H1 (cell line): ENCODE results near the gene MTO1. TPM values are rescaled to one million over a fixed set of nuclear protein-coding genes. Genes with fewer than 3 reads are reported as not detected.

Experiments used
- CTCF ChIA-PET: fragments of 300-600 bp; sonication (Branson Sonifier 250); formaldehyde crosslinking; loops from one replicate; lab custom pipeline; 2021; ENCODE audit not compliant: partially characterized antibody; lab: Charles Lee
- POLR2A ChIA-PET: fragments of 300-600 bp; sonication (Branson Sonifier 250); formaldehyde crosslinking; loops from one replicate; lab custom pipeline; 2021; ENCODE audit warnings: inconsistent platforms; ENCODE audit not compliant: partially characterized antibody; lab: Charles Lee
- DNase-seq, 2 experiments: peaks; one replicate each; pipeline versions ENCODE4 v3.0.0 to v3.0.0-alpha.2; 2010 to 2022; ENCODE audit warnings: low spot score in 2 of 2, low read depth in 1 of 2, mixed read lengths in 1 of 2
- FAIRE-seq: peaks from 2 replicates; lab custom pipeline; 2011; peaks lifted over from hg19 to GRCh38; lab: Jason Lieb, UNC
- H2AFZ ChIP-seq: 2 replicates; pipeline ENCODE4 v1.8.1; 2012; ENCODE audit warnings: low read length, inconsistent platforms
- H2AK5ac ChIP-seq: 2 replicates; pipeline ENCODE4 v1.6.1; 2013; ENCODE audit warnings: low read depth, low read length
- H2BK120ac ChIP-seq: replicated peaks from 2 replicates; pipeline ENCODE3; 2013; ENCODE audit warnings: low read depth, low read length, inconsistent platforms
- H2BK12ac ChIP-seq: 2 replicates; pipeline ENCODE4 v1.6.1; 2013; ENCODE audit warnings: low read depth, low read length
- H2BK15ac ChIP-seq: 2 replicates; pipeline ENCODE4 v1.6.1; 2013; ENCODE audit warnings: low read length
- H2BK20ac ChIP-seq: 2 replicates; pipeline ENCODE4 v1.6.1; 2013; ENCODE audit warnings: low read length
- H2BK5ac ChIP-seq: 2 replicates; pipeline ENCODE4 v1.6.1; 2013; ENCODE audit warnings: low read depth, low read length
- H3K14ac ChIP-seq: 2 replicates; pipeline ENCODE4 v1.6.1; 2013; ENCODE audit warnings: inconsistent platforms; ENCODE audit not compliant: insufficient read length
- H3K18ac ChIP-seq: 2 replicates; pipeline ENCODE4 v1.6.1; 2013; ENCODE audit warnings: low read length; ENCODE audit errors: extremely low read depth
- H3K23ac ChIP-seq: 2 replicates; pipeline ENCODE4 v1.6.1; 2013; ENCODE audit warnings: inconsistent platforms; ENCODE audit not compliant: insufficient read length
- H3K23me2 ChIP-seq: 2 replicates; pipeline ENCODE4 v1.6.1; 2013; ENCODE audit warnings: low read depth, low read length
- H3K27ac ChIP-seq: 2 replicates; pipeline ENCODE4 v1.6.1; 2011; ENCODE audit warnings: low read depth, low read length, inconsistent platforms
- H3K27me3 ChIP-seq, 4 experiments: replicated peaks in 1 of 4; 1 replicate in 1 of 4; 2 replicates in 3 of 4; pipeline versions ENCODE4 v1.6.1 to v1.8.1; 2011 to 2013; ENCODE audit warnings: low read length in 3 of 4, mild to moderate bottlenecking in 3 of 4, inconsistent platforms in 2 of 4, mixed read lengths in 2 of 4, moderate library complexity in 1 of 4; ENCODE audit not compliant: control insufficient read depth in 3 of 4, insufficient read depth in 3 of 4; ENCODE audit errors: extremely low read depth in 1 of 4
- H3K36me3 ChIP-seq, 4 experiments: 2 replicates each; pipeline versions ENCODE4 v1.6.1 to v1.8.1; 2011 to 2013; ENCODE audit warnings: mild to moderate bottlenecking in 4 of 4, low read length in 3 of 4, moderate library complexity in 2 of 4, control low read depth in 1 of 4, inconsistent platforms in 1 of 4; ENCODE audit not compliant: insufficient read depth in 4 of 4, control insufficient read depth in 2 of 4
- H3K4ac ChIP-seq: replicated peaks from 2 replicates; pipeline ENCODE3; 2013; ENCODE audit warnings: low read length, low read depth, mixed read lengths, inconsistent platforms; ENCODE audit not compliant: insufficient read length
- H3K4me1 ChIP-seq, 4 experiments: replicated peaks in 1 of 4; 1 replicate in 1 of 4; 2 replicates in 3 of 4; pipeline versions ENCODE4 v1.6.1 to v1.8.1; 2011 to 2013; ENCODE audit warnings: low read length in 3 of 4, inconsistent platforms in 2 of 4, mixed read lengths in 1 of 4; ENCODE audit not compliant: insufficient read depth in 4 of 4, control insufficient read depth in 3 of 4
- H3K4me2 ChIP-seq, 2 experiments: 2 replicates each; pipeline versions ENCODE4 v1.6.1 to v1.8.1; 2011 to 2013; ENCODE audit warnings: low read depth in 2 of 2, low read length in 2 of 2, control low read depth in 1 of 2, inconsistent platforms in 1 of 2, mild to moderate bottlenecking in 1 of 2; ENCODE audit not compliant: insufficient read depth in 1 of 2
- H3K4me3 ChIP-seq, 4 experiments: fragments of 200-600, 300-600 bp in 1 of 4; sonication (generic), shearing (Covaris generic), sonication (Bioruptor Twin) in 1 of 4; 2 replicates each; pipeline versions ENCODE4 v1.5.1 to v1.8.1; 2011 to 2016; ENCODE audit warnings: low read length in 4 of 4, low read depth in 3 of 4, control low read depth in 2 of 4, inconsistent platforms in 2 of 4, mild to moderate bottlenecking in 2 of 4, mixed read lengths in 1 of 4, moderate library complexity in 1 of 4; ENCODE audit not compliant: insufficient read depth in 2 of 4; ENCODE audit errors: extremely low read depth in 1 of 4
- H3K56ac ChIP-seq: replicated peaks from 2 replicates; pipeline ENCODE3; 2013; ENCODE audit warnings: low read depth, mild to moderate bottlenecking, mixed read lengths, low read length, inconsistent platforms; ENCODE audit not compliant: insufficient read length
- H3K79me1 ChIP-seq: 2 replicates; pipeline ENCODE4 v1.6.1; 2013; ENCODE audit warnings: low read depth, low read length, control low read depth
- H3K79me2 ChIP-seq, 2 experiments: 2 replicates each; pipeline versions ENCODE4 v1.6.1 to v1.8.1; 2012 to 2013; ENCODE audit warnings: low read length in 2 of 2, mild to moderate bottlenecking in 2 of 2, inconsistent platforms in 1 of 2; ENCODE audit not compliant: insufficient read depth in 2 of 2, control insufficient read depth in 1 of 2
- H3K9ac ChIP-seq, 4 experiments: replicated peaks in 1 of 4; 1 replicate in 1 of 4; 2 replicates in 3 of 4; pipeline versions ENCODE4 v1.6.1 to v1.8.1; 2011 to 2013; ENCODE audit warnings: low read depth in 3 of 4, low read length in 3 of 4, control low read depth in 2 of 4, mild to moderate bottlenecking in 2 of 4, moderate library complexity in 2 of 4, inconsistent platforms in 1 of 4; ENCODE audit errors: extremely low read depth in 1 of 4
- H3K9me3 ChIP-seq, 2 experiments: 2 replicates each; pipeline versions ENCODE4 v1.6.1 to v1.8.1; 2012 to 2013; ENCODE audit warnings: mild to moderate bottlenecking in 2 of 2, moderate library complexity in 2 of 2, control low read depth in 1 of 2, inconsistent platforms in 1 of 2, low read depth in 1 of 2, low read length in 1 of 2, mixed read lengths in 1 of 2; ENCODE audit not compliant: insufficient read depth in 2 of 2
- H4K20me1 ChIP-seq, 2 experiments: replicated peaks in 1 of 2; 2 replicates each; pipeline versions ENCODE3 to v1.8.1; 2011 to 2013; ENCODE audit warnings: inconsistent platforms in 2 of 2, low read length in 2 of 2, mild to moderate bottlenecking in 1 of 2; ENCODE audit not compliant: insufficient read depth in 2 of 2, control insufficient read depth in 1 of 2
- H4K5ac ChIP-seq: 2 replicates; pipeline ENCODE4 v1.6.1; 2013; ENCODE audit warnings: low read length, low read depth, mixed read lengths, inconsistent platforms; ENCODE audit not compliant: insufficient read length
- H4K8ac ChIP-seq: 2 replicates; pipeline ENCODE4 v1.8.0; 2013; ENCODE audit warnings: mild to moderate bottlenecking, moderate library complexity, low read length, inconsistent platforms; ENCODE audit not compliant: insufficient read depth; ENCODE audit errors: extremely low read depth
- H4K91ac ChIP-seq: replicated peaks from 2 replicates; pipeline ENCODE3; 2013; ENCODE audit warnings: low read length, mixed read lengths, inconsistent platforms; ENCODE audit not compliant: insufficient read length
- BACH1 ChIP-seq: IDR thresholded peaks from 2 replicates; pipeline ENCODE4 v1.6.1; 2012; ENCODE audit warnings: low read length, improper control_type of control experiment
- CHD2 ChIP-seq: IDR thresholded peaks from 2 replicates; pipeline ENCODE4 v1.6.1; 2012; ENCODE audit warnings: low read length, improper control_type of control experiment
- EGR1 ChIP-seq: IDR thresholded peaks from 2 replicates; pipeline ENCODE4 v1.6.1; 2011; ENCODE audit warnings: low read depth, low read length, borderline replicate concordance
- HDAC2 ChIP-seq, 2 experiments: fragments of 300-600 bp in 1 of 2; sonication (generic) in 1 of 2; IDR thresholded peaks; 2 replicates each; pipeline ENCODE4 v1.6.1; 2011 to 2012; ENCODE audit warnings: low read depth in 2 of 2, low read length in 2 of 2, mild to moderate bottlenecking in 2 of 2, moderate library complexity in 2 of 2, borderline replicate concordance in 1 of 2, inconsistent platforms in 1 of 2
- JUN ChIP-seq: IDR thresholded peaks from 2 replicates; pipeline ENCODE4 v1.6.1; 2011; ENCODE audit warnings: low read depth, mild to moderate bottlenecking, improper control_type of control experiment, low read length
- KDM4A ChIP-seq: IDR thresholded peaks from one replicate; pipeline ENCODE4 v1.7.1; 2012; ENCODE audit warnings: low read depth, mild to moderate bottlenecking, moderate library complexity, low read length, inconsistent platforms; ENCODE audit not compliant: severe bottlenecking
- MAFK ChIP-seq: IDR thresholded peaks from 2 replicates; pipeline ENCODE4 v1.6.1; 2012; ENCODE audit warnings: low read depth, mild to moderate bottlenecking, improper control_type of control experiment, low read length
- MAX ChIP-seq: IDR thresholded peaks from 2 replicates; pipeline ENCODE4 v1.6.1; 2012; ENCODE audit warnings: inconsistent platforms
- RBBP5 ChIP-seq: IDR thresholded peaks from 2 replicates; pipeline ENCODE4 v1.7.1; 2012; ENCODE audit warnings: low read depth, mild to moderate bottlenecking, inconsistent platforms, low read length, moderate library complexity, borderline replicate concordance
- RNF2 ChIP-seq: fragments of 200-900, 300-1000 bp; sonication (generic); IDR thresholded peaks from 2 replicates; pipeline ENCODE4 v1.7.1; 2016; ENCODE audit warnings: borderline replicate concordance, low read depth, mild to moderate bottlenecking, antibody characterized with exemption, low read length; ENCODE audit not compliant: poor library complexity, severe bottlenecking; ENCODE audit errors: missing control alignments
- TEAD4 ChIP-seq: IDR thresholded peaks from 2 replicates; pipeline ENCODE4 v1.6.1; 2012; ENCODE audit warnings: low read depth, low read length, inconsistent platforms, mixed read lengths
- USF2 ChIP-seq: IDR thresholded peaks from 2 replicates; pipeline ENCODE4 v1.6.1; 2011; ENCODE audit warnings: low read length, improper control_type of control experiment
- WGBS, 2 experiments: shearing (Covaris generic) in 1 of 2; methylation state at CpG; one replicate each; pipeline versions ENCODE4 v1.1.6 to v1.1.7; 2013 to 2015; ENCODE audit warnings: low lambda C conversion rate in 2 of 2, mixed read lengths in 2 of 2, inconsistent platforms in 1 of 2, low coverage in 1 of 2, missing lambda C conversion rate in 1 of 2; ENCODE audit not compliant: insufficient replicate concordance in 2 of 2, insufficient coverage in 1 of 2, insufficient read length in 1 of 2; ENCODE audit errors: extremely low coverage in 1 of 2, missing lambda C conversion rate in 1 of 2; 5-methylcytosine and 5-hydroxymethylcytosine counted together
- polyA plus RNA-seq, 7 experiments: library from polyadenylated mRNA; depleted of rRNA in 3 of 7; stranded (reverse) in 5 of 7; unstranded in 2 of 7; fragments of >200 nt in 5 of 7; fragments of 200-250 nt in 2 of 7; gene quantifications; 1 replicate in 5 of 7; 2 replicates in 1 of 7; 4 replicates in 1 of 7; pipeline versions ENCODE4 v1.2.1 to v1.2.3, GENCODE V29; 2011 to 2013; ENCODE audit warnings: missing spikeins in 2 of 7, mixed read lengths in 2 of 7
- total RNA-seq: library from RNA; stranded (reverse); fragmentation: NEBNext Ultra II Directional; extraction: Animal tissue kit (Norgen Biotek cat#: 25700); gene quantifications from 2 replicates; pipeline ENCODE4 v1.2.1, GENCODE V29; 2021

The MTO1 gene
- total and polyA plus RNA-seq, 2 of the 8 experiments (the other 6 are each of a cell fraction or from before 2014, with no cell fraction given) = 20.9 to 31.6 TPM

- H3K79me2 ChIP-seq = no peaks in the 10 kb centered on the region
- H2BK120ac ChIP-seq = no peak overlapping the region
- H3K79me1 ChIP-seq = no peaks in the 10 kb centered on the region
- H3K23ac ChIP-seq = no peak overlapping the region
- WGBS, 2 experiments = 92% methylated on average over 1 of the region's 1 CpG; no CpG with 5 or more reads in 1 of the 2 experiments
- H3K9me3 ChIP-seq = no peaks in the 10 kb centered on the region
- H3K56ac ChIP-seq = no peak overlapping the region
- H3K27ac ChIP-seq = no peak overlapping the region
- no peak overlapping the region for H2BK15ac ChIP-seq
- no peak overlapping the region for H4K91ac ChIP-seq
- FAIRE-seq (no peak), DNase-seq (no peak)
- H3K14ac ChIP-seq = no peak overlapping the region
- H2BK5ac ChIP-seq = no peak overlapping the region
- no peaks in the 10 kb centered on the region for H3K27me3 ChIP-seq
- CTCF ChIA-PET = interaction anchor here (0.6 to 2.0 kb wide), 6 partner anchors 12 to 220 kb away, joined by 3 to 8 read pairs (median 4); no protein-coding TSS in a partner anchor
- H3K4me2 ChIP-seq = no peak overlapping the region
- POLR2A ChIA-PET = interaction anchor here (0.7 to 17.5 kb wide), 2 partner anchors 29 to 42 kb away, joined by 3 to 267 read pairs; partner anchors contain the start of gene EEF1A1
- H3K18ac ChIP-seq = no peak overlapping the region
- H3K23me2 ChIP-seq = no peaks in the 10 kb centered on the region
- H2BK12ac ChIP-seq = no peak overlapping the region
- H4K8ac ChIP-seq = no peak overlapping the region
- no peaks in the 10 kb centered on the region for H3K4me1 ChIP-seq
- no peaks in the 10 kb centered on the region for H4K20me1 ChIP-seq
- no peak overlapping the region for H2BK20ac ChIP-seq
- no peak overlapping the region for H4K5ac ChIP-seq
- H3K4me3 ChIP-seq = no peak overlapping the region
- no peak overlapping the region for H3K4ac ChIP-seq
- H2AFZ ChIP-seq = no peak overlapping the region
- H3K9ac ChIP-seq = no peak overlapping the region
- H2AK5ac ChIP-seq = no peak overlapping the region
- no peaks in the 10 kb centered on the region for H3K36me3 ChIP-seq
- TF ChIP-seq MAX (no peak), USF2 (no peak), HDAC2 (IDR thresholded peaks at IDR 0.05; ENCODE audit: borderline replicate concordance in 1 of 2, low read depth in 2 of 2, low read length in 2 of 2) (no peak), TEAD4 (no peak), RBBP5 (no peak), CHD2 (no peak), JUN (no peak), MAFK (no peak), BACH1 (no peak), KDM4A (no peak), EGR1 (no peak), RNF2 (no peak)
These were observed 85.5 kb downstream of the MTO1 start for GRCh38 chr6:73547036-73547435.
